GM21825 (cell line): Measurements from ENCODE around the gene TRPC4.
"Not testable (repeated sequence)": the region's sequence is repeated elsewhere in the genome, so short reads cannot be mapped to it uniquely, and the experiment has no call there.

Experiments used
- ATAC-seq: cut with Tn5 transposase; IDR thresholded peaks from one replicate; pipeline ENCODE4 v1.9.1; 2021; ENCODE audit warnings: mild to moderate bottlenecking, moderate library complexity; ENCODE audit not compliant: unreplicated experiment

TRPC4 gene

GRCh38 chr13:37835392-37835791, 34.2 kb downstream of the TRPC4 start:
- no peak for ATAC-seq

DNA sequence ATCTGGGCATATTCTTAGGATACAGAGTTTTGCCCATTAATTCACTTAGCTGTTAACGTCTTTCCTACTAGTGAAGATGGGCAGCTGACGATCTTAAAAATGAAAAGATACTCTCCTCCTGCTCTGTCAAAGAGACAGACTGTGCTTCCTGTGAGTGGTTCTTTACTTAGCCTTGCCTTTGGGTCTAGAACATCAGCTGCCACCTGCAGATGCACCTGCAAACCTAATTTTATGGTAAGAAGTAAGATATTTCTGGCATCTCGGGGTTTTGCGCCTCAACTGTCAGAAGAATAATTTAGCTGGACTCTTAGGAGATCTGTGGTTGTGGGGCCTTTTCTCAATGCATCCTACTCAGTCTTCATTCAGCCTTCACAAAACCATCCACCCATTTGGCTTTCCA, 36.2 kb downstream of the TRPC4 start:
- ATAC-seq, result no peak

- ATAC-seq, result no peak
Measured at GRCh38 chr13:37816276-37816675, 53.3 kb downstream of the TRPC4 start.

DNA sequence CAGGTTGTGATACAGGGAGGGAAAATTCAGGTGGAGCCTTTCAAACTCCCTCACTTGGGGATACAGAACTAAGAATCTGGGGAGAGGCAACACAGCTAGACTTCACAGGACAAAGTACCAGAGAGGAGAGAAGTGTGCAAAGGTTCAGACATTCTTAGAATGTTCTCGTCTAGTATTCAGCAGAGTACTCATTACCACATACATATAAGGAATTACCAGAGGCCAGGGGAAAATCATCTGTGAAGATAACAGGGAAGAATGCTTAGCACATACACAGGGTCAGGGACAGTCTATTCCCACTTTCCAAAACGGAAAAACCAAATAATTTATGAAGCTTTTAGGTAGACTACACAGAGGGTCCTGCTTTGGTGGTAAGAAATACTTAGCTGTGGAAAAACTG, 58.1 kb downstream of the TRPC4 start:
- ATAC-seq, result no peak

DNA sequence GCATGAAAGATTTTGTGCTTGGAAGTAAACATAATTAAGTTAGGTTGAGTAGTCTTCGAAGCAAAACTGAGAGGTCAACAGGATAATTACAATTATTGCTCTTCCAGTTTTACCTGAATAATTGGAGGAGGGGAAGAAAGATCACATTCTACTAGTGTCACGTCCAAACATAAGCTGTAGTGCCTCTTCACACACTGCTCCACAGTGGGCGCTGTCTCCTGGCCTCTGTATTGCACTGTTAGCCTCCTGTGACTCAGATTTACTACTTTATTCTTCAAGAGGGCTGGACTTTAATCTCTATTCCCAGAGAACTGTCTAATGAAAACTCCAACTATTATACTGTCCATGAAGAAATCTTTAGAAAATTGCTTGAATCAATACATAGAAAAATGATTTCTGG, 62.9 kb downstream of the TRPC4 start:
- no peak for ATAC-seq

DNA sequence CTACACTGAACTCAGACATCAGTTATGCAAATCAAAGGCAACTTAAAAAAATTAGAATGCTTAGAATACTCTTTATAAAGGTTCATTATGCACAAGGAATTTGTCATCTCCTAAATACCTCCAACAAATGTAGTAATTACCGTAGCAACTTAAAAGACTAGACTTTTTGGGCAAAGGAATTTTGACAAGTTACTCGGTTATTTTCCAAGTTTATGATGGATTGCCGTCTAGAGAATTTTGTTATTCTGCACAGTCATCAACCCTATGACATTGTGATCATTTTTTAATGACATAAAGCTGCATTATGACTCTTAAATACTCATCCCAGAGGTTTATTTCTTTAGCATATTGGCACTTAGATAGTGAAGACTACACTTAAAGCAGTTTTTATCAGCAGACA, 71.9 kb downstream of the TRPC4 start:
- ATAC-seq, result no peak

DNA sequence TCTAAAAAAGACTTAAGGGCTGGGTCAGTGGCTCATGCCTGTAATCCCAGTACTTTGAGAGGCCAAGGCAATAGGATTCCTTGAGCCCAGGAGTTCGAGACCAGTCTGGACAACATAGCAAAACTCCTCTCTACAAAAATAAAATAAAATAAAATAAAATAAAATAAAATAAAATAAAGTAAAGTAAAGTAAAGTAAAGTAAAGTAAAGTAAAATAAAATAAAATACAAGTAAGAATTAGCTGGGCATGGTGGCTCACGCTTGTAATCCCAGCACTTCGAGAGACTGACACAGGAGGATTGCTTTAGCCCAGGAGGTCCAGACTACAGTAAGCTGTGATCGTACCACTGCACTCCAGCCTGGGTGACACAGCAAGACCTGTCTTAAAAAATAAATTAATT, 72.8 kb downstream of the TRPC4 start:
- not testable (repeated sequence) for ATAC-seq

GRCh38 chr13:37795326-37795725, 74.2 kb downstream of the TRPC4 start:
- ATAC-seq, result no peak

- no peak for ATAC-seq
Measured at GRCh38 chr13:37791699-37792098, 77.9 kb downstream of the TRPC4 start.

GRCh38 chr13:37788346-37788745, 81.2 kb downstream of the TRPC4 start:
- no peak for ATAC-seq

DNA sequence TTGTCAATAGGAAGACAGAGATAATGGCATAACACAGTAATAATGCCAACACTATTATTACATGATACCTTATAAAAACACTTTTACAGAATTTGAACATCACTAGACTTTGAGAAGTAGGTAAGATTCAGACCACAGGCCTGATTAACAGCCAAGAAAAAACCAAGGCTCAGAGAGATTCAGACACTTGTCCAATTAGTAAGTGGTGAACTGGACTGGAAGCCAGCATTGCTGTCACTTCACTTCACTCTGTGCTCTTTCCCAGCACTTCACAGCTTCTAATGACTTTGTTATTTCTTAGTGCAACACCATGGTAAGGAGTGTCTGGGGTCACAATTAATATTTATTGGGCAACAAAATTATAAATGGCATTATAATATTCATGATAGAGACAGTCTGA, 91.9 kb downstream of the TRPC4 start:
- ATAC-seq, result no peak

DNA sequence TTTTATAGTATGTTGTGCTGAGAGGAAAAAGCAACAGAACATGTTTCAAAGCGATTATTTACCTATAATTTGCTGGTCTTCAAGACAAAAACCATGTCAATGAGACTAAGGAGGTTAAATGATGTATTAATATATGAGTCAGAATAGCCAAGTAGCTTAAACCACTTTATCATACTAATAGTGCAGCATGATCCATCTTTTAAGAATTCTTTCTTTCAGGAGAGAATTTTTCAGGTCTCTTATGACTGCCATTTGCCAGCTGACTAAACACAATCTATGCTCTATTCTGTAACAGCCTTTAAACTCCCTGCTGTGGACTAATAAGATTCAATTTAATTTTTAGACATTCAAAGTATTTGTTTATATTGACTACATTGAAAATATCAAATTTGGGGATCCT, 93.7 kb downstream of the TRPC4 start:
- ATAC-seq, result no peak

DNA sequence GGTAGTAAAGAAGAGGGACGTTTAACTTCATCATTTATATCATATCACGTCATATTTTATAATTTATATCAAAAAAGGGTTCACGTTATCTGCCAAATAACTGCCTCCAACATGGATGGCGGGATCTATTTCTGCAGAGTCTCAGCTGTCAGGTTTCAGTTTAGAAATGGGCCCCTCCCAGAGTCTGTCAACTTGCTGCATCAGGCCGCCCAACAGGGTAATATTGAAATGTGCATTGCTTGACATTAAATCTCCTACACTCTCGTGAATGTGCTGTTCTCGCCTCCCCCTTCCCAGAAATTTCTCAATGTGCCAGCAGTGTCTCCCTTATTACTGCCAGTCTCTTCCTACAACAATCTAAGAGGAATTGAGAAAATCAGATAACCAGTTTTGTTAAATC, 96.9 kb downstream of the TRPC4 start:
- ATAC-seq, result no peak

DNA sequence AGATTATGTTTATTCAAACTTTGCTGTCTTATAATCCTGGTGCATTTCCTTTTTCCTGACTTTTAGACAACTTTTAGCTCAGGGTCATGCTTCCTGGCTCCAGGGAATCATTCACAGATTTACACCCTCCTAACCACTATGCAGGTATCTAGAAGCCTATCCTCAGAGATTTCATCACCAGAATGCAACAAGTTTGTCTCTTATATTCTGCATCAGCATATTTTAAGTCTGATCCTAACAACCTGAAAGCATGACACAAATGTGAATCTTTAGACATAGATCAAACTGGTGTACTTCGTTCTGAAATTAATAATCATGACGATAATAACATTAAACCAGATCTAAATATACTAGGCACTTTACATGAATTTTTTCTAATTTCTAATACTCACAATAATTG, 100.0 kb downstream of the TRPC4 start:
- ATAC-seq, result no peak

DNA sequence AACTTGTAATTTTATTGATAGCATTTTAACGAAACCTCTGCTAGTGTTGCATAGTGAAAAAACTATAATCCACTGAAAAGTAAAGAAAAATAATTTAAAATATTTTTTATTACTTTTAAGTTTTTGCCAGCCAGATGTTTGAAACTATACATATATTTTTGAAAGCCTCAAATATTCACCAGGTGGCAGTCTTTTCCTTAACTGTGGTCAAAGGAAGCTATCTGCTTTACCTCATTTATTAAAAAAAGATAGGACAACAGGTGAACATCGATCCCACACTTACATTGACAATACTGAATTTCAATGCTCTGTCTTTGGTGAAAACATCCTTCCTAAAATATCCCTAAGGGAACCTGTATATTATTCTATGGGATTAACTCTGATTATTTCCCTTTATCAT, 100.5 kb downstream of the TRPC4 start:
- no peak for ATAC-seq

- ATAC-seq, result no peak
Measured at GRCh38 chr13:37766502-37766901, 103.1 kb downstream of the TRPC4 start.

DNA sequence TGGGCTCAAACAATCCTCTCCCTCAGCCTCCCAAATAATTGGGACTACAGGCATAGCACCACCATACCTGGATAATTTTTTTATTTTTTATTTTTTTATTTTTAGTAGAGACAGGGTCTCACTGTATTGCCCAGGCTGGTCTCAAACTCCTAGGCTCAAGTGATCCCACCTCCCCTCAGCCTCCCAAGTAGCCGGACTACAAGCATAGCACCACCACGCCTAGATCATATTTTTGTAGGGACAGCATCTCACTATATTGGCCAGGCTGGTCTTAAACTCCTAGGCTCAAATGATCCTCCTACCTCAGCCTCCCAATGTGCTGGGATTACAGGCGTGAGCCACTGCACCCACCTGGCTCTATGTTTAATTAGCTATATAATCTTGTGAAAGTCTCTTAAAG, 114.2 kb downstream of the TRPC4 start:
- ATAC-seq, result no peak

- ATAC-seq, result no peak
Measured at GRCh38 chr13:37753776-37754175, 115.8 kb downstream of the TRPC4 start.

DNA sequence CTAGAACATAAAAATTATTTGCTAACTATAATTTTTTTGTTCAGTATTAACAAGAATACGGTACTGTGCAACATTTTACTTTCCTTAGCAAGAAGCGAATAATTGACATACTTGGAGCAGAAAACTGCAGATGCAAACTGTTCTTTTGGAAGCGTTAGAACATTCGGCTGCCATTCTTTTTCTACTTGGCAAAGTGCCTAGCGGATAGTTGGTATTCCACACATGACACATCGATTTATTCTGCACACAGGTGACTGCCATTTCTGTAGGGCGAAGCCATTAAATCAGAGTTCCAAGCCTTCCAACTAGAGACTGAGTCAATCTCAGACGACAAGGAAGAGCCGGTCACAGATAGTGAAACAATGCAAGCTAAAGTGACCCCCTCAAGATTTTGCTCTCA, 117.4 kb downstream of the TRPC4 start:
- ATAC-seq, result no peak

DNA sequence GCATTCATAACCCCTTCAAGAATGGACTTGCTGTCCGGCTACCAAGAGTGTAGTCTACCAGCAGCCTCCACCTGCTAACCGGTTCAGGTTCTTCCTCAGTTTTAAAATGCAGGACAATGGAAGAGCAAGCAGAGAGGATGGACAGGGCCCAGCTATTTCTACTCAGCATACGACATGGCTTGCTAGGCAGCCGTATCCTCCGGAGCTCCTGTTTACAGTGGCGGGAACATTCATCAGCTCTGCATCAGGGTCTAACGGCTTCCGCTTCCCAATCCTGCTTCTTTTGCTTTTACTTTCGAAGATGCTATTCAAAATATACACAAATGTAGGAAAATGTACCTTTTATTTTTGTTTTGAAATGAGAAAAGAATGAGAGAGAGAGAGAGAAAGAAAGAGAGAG, 118.5 kb downstream of the TRPC4 start:
- ATAC-seq, result no peak

GRCh38 chr13:37748913-37749312, 120.7 kb downstream of the TRPC4 start:
- ATAC-seq, result no peak

GRCh38 chr13:37747071-37747612, 122.4 kb downstream of the TRPC4 start:
- no peak for ATAC-seq

- no peak for ATAC-seq
Measured at GRCh38 chr13:37741536-37741935, 128.0 kb downstream of the TRPC4 start.

DNA sequence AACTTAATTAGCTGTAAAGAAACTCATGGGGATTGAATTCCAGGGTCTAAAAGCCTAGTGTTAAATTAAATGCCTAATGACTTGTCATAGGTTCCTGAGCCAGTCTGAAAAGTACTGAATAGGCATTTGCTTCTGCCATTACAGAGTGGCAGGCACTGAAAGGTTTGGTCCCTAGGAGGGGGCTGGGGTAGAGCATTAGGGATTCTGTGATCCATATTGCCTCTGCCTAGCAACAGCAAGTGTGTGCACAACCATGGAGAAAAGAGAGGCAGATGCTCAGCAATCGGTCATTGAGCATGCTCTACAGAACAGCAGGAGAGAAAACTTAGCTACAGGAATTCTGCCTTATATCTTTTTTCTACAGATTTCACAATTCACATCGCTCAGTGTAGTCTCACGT, 133.5 kb downstream of the TRPC4 start:
- ATAC-seq, result no peak
